CD4-positive, alpha-beta T cell (primary cell): ENCODE measurements around the gene CYP27B1. TPM values are rescaled to one million over a fixed set of nuclear protein-coding genes. Genes with fewer than 3 reads are reported as not detected.
"Not testable (repeated sequence)": the region's sequence is repeated elsewhere in the genome, so short reads cannot be mapped to it uniquely, and the experiment has no call there.

ENCODE experiments used
- ATAC-seq: fragments of 200-7000 bp; cut with Tn5 transposase; one replicate; pipeline ENCODE4 v1.10.0; 2022; ENCODE audit warnings: mild to moderate bottlenecking; ENCODE audit not compliant: poor library complexity
- CTCF ChIA-PET: fragments of 350-600 bp; sonication (Branson Sonifier 250); formaldehyde crosslinking; loops from one replicate; lab custom pipeline; 2021; ENCODE audit warnings: antibody characterized with exemption, inconsistent platforms; lab: Charles Lee
- POLR2A ChIA-PET: fragments of 350-600 bp; sonication (Branson Sonifier 250); formaldehyde crosslinking; loops from one replicate; lab custom pipeline; 2021; ENCODE audit warnings: antibody characterized with exemption, inconsistent platforms; lab: Charles Lee
- DNase-seq, 14 experiments: peaks; one replicate each; pipeline ENCODE4 v3.0.0-alpha.2; 2013 to 2020; ENCODE audit warnings: mixed read lengths in 2 of 14
- H3K27ac ChIP-seq, 2 donors: one replicate each; pipeline versions ENCODE4 v1.5.1 to v1.7.0; 2013; ENCODE audit warnings: low read length in 2 of 2, low read depth in 1 of 2, mild to moderate bottlenecking in 1 of 2
- H3K27me3 ChIP-seq, 2 experiments: 1 replicate in 1 of 2; 2 replicates in 1 of 2; pipeline versions ENCODE4 v1.6.1 to v1.7.0; 2013; ENCODE audit warnings: low read length in 2 of 2, control low read depth in 1 of 2, mild to moderate bottlenecking in 1 of 2, moderate library complexity in 1 of 2; ENCODE audit not compliant: insufficient read depth in 2 of 2, control insufficient read depth in 1 of 2
- H3K36me3 ChIP-seq: one replicate; pipeline ENCODE4 v1.6.1; 2013; ENCODE audit warnings: low read length, control low read depth; ENCODE audit not compliant: insufficient read depth
- H3K4me1 ChIP-seq: one replicate; pipeline ENCODE4 v1.6.1; 2013; ENCODE audit warnings: low read length, control low read depth; ENCODE audit not compliant: insufficient read depth
- H3K4me3 ChIP-seq: one replicate; pipeline ENCODE4 v1.5.1; 2013; ENCODE audit warnings: mild to moderate bottlenecking, low read length, moderate library complexity
- H3K9me3 ChIP-seq, 2 experiments: 1 replicate in 1 of 2; 2 replicates in 1 of 2; pipeline versions ENCODE4 v1.6.1 to v1.7.0; 2013; ENCODE audit warnings: low read length in 2 of 2, mild to moderate bottlenecking in 2 of 2, control low read depth in 1 of 2, moderate library complexity in 1 of 2; ENCODE audit not compliant: control insufficient read depth in 1 of 2, insufficient read depth in 1 of 2
- H3K27ac Mint-ChIP-seq: one replicate; pipeline ENCODE4 v1.8.0; 2020; ENCODE audit warnings: mixed read lengths
- H3K27me3 Mint-ChIP-seq: one replicate; pipeline ENCODE4 v1.8.0; 2021; ENCODE audit warnings: mixed read lengths
- H3K36me3 Mint-ChIP-seq: one replicate; pipeline ENCODE4 v1.8.0; 2021; ENCODE audit warnings: low read depth, mixed read lengths
- H3K4me1 Mint-ChIP-seq: one replicate; pipeline ENCODE4 v1.8.0; 2021; ENCODE audit warnings: low read depth, mixed read lengths
- H3K4me3 Mint-ChIP-seq: one replicate; pipeline ENCODE4 v1.8.0; 2020; ENCODE audit warnings: mild to moderate bottlenecking, mixed read lengths
- H3K9me3 Mint-ChIP-seq: one replicate; pipeline ENCODE4 v1.8.0; 2020; ENCODE audit warnings: mixed read lengths
- intact Hi-C, 2 experiments: fragments of 100-400 bp; cut with DNase I in 1 of 2; cut with micrococcal nuclease in 1 of 2; formaldehyde crosslinking; loops; one replicate each; pipeline versions ENCODE4 v1.15.1 to v1.9.0; 2023 to 2025; cut with DNase I, micrococcal nuclease
- total RNA-seq, 174 experiments: library from RNA in 2 of 174; stranded (reverse) in 2 of 174; gene quantifications; one replicate each; pipeline ENCODE4 v1.2.3 and lab custom pipeline; 2021 to 2026
- TF ChIP-seq, protein P1 (sequence below): fragments of 200-600 bp; IDR thresholded peaks from one replicate; pipeline ENCODE4 v1.8.0; 2022; ENCODE audit warnings: antibody characterized with exemption, mild to moderate bottlenecking

CYP27B1 gene
- total RNA-seq, 2 experiments from 2014 or later, result 1.0 to 1.4 TPM

GRCh38 chr12:57716305-57716704, 50.6 kb downstream of the CYP27B1 start:
- POLR2A ChIA-PET, result no interaction called here
- CTCF ChIA-PET, result no interaction called here
- H3K27me3 ChIP-seq, result no peaks in the 10 kb centered on the region
- H3K36me3 ChIP-seq, result peaks cover 75% of the 10 kb centered on the region
- Mint-ChIP-seq H3K36me3 (peaks cover 77% of the 10 kb centered on the region), H3K4me1 (peaks cover 6% of the 10 kb centered on the region), H3K27me3 (no peaks in the 10 kb centered on the region), H3K27ac (no peak overlapping the region), H3K4me3 (no peak overlapping the region), H3K9me3 (no peaks in the 10 kb centered on the region)
- H3K4me3 ChIP-seq, result no peak overlapping the region
- intact Hi-C loops, result no loop called here
- ATAC-seq, result no peak
- no peaks in the 10 kb centered on the region for H3K4me1 ChIP-seq
- no peak for DNase-seq
- no peaks in the 10 kb centered on the region for H3K9me3 ChIP-seq
- TF ChIP-seq, protein P1, sequence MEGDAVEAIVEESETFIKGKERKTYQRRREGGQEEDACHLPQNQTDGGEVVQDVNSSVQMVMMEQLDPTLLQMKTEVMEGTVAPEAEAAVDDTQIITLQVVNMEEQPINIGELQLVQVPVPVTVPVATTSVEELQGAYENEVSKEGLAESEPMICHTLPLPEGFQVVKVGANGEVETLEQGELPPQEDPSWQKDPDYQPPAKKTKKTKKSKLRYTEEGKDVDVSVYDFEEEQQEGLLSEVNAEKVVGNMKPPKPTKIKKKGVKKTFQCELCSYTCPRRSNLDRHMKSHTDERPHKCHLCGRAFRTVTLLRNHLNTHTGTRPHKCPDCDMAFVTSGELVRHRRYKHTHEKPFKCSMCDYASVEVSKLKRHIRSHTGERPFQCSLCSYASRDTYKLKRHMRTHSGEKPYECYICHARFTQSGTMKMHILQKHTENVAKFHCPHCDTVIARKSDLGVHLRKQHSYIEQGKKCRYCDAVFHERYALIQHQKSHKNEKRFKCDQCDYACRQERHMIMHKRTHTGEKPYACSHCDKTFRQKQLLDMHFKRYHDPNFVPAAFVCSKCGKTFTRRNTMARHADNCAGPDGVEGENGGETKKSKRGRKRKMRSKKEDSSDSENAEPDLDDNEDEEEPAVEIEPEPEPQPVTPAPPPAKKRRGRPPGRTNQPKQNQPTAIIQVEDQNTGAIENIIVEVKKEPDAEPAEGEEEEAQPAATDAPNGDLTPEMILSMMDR, result no peak
- no peak overlapping the region for H3K27ac ChIP-seq

DNA sequence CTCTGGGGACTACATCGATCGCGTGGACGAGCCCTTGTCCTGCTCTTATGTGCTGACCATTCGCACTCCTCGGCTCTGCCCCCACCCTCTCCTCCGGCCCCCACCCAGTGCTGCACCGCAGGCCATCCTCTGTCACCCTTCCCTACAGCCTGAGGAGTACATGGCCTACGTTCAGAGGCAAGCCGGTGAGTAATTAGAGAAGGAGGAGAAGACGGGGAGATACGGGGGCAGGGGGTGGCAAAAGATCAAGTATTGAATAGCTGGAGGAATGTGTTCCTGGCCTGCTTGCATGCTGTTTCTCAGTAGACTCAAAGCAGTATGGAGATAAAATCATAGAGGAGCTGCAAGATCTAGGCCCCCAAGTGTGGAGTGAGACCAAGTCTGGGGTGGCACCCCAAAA, 51.1 kb downstream of the CYP27B1 start:
- ChIA-PET CTCF (no interaction called here), POLR2A (no interaction called here)
- Histone ChIP-seq H3K4me3 (no peak overlapping the region), H3K27me3 (no peaks in the 10 kb centered on the region), H3K9me3 (no peaks in the 10 kb centered on the region), H3K4me1 (no peaks in the 10 kb centered on the region), H3K27ac (no peak overlapping the region), H3K36me3 (peaks cover 74% of the 10 kb centered on the region)
- TF ChIP-seq, protein P1, result no peak
- ATAC-seq (no peak), DNase-seq (no peak)
- peaks cover 6% of the 10 kb centered on the region for H3K4me1 Mint-ChIP-seq
- H3K27ac Mint-ChIP-seq, result no peak overlapping the region
- H3K4me3 Mint-ChIP-seq, result no peak overlapping the region
- peaks cover 77% of the 10 kb centered on the region for H3K36me3 Mint-ChIP-seq
- intact Hi-C loops, result no loop called here
- no peaks in the 10 kb centered on the region for H3K9me3 Mint-ChIP-seq
- H3K27me3 Mint-ChIP-seq, result no peaks in the 10 kb centered on the region

DNA sequence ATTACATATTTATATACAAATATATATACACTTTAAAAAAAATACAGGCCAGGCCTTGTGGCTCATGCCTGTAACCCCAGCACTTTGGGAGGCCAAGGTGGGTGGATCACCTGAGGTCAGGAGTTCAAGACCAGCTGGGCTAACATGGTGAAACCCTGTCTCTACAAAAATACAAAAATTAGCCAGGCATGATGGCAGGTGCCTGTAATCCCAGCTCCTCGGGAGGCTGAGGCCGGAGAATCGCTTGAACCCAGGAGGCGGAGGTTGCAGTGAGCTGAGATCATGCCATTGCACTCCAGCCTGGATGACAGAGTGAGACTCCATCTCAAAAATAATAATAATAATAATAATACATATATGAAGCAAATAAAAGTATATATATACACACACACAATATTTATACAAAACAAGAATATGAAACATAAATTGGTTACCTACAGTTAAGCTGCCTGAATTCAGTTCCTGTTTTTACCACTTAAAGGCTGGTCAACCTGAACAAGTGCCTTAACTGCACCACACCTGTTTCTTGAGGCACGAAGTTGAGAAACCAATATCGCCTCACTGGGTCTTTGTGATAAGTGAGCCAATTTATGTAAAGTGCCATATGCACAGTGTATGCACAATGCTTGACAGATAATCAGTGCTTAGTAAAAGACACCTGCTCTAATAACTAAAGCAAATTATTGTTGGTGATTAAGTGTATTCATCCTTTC, 51.7 kb downstream of the CYP27B1 start:
- H3K9me3 ChIP-seq, H3K9me3 Mint-ChIP-seq, H3K4me1 Mint-ChIP-seq, H3K27ac Mint-ChIP-seq, DNase-seq, CTCF ChIA-PET, ATAC-seq, H3K27me3 ChIP-seq, H3K4me1 ChIP-seq, H3K27ac ChIP-seq, H3K27me3 Mint-ChIP-seq, POLR2A ChIA-PET, intact Hi-C loops, H3K4me3 Mint-ChIP-seq, H3K4me3 ChIP-seq: not testable (repeated sequence)
- H3K36me3 ChIP-seq, result peaks cover 73% of the 10 kb centered on the region
- peaks cover 77% of the 10 kb centered on the region for H3K36me3 Mint-ChIP-seq

DNA sequence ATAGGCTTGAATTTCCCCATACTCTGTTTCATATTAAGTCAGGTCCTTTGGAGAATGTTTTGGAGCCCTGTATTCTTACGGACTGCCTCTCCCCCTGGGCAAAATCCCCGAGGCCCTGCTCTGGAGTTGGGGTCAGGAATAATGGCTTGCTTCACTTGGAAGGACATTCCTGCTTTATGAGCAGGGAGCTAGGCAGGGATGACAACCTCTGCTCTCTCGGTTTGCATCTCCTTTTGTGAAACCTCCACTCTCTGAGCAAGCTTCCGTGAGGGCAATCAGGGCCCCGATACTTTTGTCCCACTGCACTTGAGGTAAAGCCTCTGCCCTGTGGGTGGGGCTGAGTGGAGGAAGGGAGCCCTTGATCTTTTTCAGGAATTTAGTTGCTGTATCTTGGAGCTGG, 53.7 kb downstream of the CYP27B1 start:
- Histone ChIP-seq H3K27ac (no peak overlapping the region), H3K27me3 (no peaks in the 10 kb centered on the region), H3K4me1 (no peaks in the 10 kb centered on the region), H3K4me3 (no peak overlapping the region), H3K9me3 (no peaks in the 10 kb centered on the region), H3K36me3 (peaks cover 60% of the 10 kb centered on the region)
- intact Hi-C loops, result no loop called here
- no peak for DNase-seq
- Mint-ChIP-seq H3K9me3 (no peaks in the 10 kb centered on the region), H3K36me3 (peaks cover 77% of the 10 kb centered on the region), H3K4me3 (no peak overlapping the region), H3K27me3 (no peaks in the 10 kb centered on the region), H3K4me1 (peaks cover 5% of the 10 kb centered on the region), H3K27ac (no peak overlapping the region)
- TF ChIP-seq, protein P1, result no peak
- no peak for ATAC-seq
- CTCF ChIA-PET, result no interaction called here
- POLR2A ChIA-PET, result interaction anchor here (0.6 kb wide), 1 partner anchor 1143 kb away, joined by 3 read pairs; no protein-coding TSS in a partner anchor
